HG02943 (cell line): Measurements from ENCODE around the gene ERBB3.
"Not testable (repeated sequence)": the region's sequence is repeated elsewhere in the genome, so short reads cannot be mapped to it uniquely, and the experiment has no call there.

Experiments
- ATAC-seq: cut with Tn5 transposase; IDR thresholded peaks from one replicate; pipeline ENCODE4 v1.9.1; 2021; ENCODE audit warnings: mild to moderate bottlenecking, low read depth, moderate library complexity; ENCODE audit not compliant: unreplicated experiment

ERBB3 gene

GRCh38 chr12:56079723-56080555, at the start of gene ERBB3:
ERBB3 (plus strand) TSS chr12:56080165; CDS start chr12:56080301, 136 bp downstream.
- no peak for ATAC-seq

GRCh38 chr12:56031987-56032386, 48.0 kb upstream of the ERBB3 start:
- no peak for ATAC-seq

DNA sequence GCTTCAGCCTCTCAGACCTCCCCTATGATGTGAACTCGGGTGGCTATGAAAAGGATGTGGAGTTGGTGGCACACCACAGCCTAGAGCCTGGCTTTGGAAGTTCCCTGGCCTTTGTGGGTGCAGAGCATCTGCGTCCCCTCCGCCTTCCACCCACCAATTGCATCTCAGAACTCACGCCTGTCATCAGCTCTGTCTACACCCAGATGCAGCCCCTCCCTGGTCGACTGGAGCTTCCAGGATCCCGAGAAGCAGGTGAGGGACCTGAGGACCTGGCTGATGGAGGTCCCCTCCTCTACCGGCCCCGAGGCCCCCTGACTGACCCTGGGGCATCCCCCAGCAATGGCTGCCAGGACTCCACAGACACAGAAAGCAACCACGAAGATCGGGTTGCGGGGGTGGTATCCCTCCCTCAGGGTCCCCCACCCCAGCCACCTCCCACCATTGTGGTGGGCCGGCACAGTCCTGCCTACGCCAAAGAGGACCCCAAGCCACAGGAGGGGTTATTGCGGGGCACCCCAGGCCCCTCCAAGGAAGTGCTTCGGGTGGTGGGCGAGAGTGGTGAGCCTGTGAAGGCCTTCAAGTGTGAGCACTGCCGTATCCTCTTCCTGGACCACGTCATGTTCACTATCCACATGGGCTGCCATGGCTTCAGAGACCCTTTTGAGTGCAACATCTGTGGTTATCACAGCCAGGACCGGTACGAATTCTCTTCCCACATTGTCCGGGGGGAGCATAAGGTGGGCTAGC, 45.2 kb upstream of the ERBB3 start:
- no peak for ATAC-seq

- no peak for ATAC-seq
These were observed 42.8 kb upstream of the ERBB3 start for GRCh38 chr12:56037161-56037560.

DNA sequence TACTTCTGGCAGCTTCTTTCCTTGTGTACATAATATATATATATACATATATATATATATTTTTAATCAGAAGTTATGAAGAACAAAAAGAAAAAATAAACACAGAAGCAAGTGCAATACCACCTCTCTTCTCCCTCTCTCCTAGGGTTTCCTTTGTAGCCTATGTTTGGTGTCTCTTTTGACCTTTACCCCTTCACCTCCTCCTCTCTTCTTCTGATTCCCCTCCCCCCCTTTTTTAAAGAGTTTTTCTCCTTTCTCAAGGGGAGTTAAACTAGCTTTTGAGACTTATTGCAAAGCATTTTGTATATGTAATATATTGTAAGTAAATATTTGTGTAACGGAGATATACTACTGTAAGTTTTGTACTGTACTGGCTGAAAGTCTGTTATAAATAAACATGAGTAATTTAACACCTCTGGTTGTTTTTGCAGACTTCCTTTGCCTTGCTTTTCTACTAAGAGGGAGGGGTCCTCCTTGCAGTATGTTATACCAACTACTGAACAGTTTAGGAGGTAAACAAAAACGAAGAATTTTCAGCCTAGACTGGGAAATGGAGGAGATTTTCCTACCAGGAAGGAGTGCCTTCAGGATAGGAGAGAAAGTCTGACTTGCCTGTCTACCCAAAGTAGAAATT, 41.8 kb upstream of the ERBB3 start:
- ATAC-seq: no peak

- ATAC-seq: no peak
These were observed 39.8 kb upstream of the ERBB3 start for GRCh38 chr12:56040151-56040550.

DNA sequence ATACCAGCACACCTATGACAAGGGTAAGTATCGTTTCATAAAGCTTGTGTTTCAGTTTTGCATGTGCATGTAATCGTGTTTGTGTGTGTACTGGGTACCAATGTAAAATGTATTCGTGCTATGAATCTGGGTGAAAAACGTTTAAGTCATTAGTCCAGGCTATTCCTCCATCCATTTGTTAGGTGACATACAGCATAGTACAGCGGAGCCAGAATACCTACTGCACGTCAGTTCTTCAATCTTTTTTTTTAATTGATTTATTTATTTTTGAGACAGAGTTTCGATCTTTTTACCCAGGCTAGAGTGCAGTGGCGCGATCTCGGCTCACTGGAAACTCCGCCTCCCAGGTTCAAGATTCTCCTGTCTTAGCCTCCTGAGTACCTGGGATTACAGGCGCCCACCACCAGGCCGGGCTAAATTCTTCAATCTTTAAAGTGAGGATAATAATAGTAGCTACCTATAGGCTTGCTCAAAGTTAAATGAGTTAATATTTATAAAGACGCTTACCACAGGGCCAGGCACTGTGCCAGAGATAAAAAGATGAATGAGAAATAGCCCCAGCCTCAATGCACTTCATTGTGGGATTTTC, 38.9 kb upstream of the ERBB3 start:
- no peak for ATAC-seq

DNA sequence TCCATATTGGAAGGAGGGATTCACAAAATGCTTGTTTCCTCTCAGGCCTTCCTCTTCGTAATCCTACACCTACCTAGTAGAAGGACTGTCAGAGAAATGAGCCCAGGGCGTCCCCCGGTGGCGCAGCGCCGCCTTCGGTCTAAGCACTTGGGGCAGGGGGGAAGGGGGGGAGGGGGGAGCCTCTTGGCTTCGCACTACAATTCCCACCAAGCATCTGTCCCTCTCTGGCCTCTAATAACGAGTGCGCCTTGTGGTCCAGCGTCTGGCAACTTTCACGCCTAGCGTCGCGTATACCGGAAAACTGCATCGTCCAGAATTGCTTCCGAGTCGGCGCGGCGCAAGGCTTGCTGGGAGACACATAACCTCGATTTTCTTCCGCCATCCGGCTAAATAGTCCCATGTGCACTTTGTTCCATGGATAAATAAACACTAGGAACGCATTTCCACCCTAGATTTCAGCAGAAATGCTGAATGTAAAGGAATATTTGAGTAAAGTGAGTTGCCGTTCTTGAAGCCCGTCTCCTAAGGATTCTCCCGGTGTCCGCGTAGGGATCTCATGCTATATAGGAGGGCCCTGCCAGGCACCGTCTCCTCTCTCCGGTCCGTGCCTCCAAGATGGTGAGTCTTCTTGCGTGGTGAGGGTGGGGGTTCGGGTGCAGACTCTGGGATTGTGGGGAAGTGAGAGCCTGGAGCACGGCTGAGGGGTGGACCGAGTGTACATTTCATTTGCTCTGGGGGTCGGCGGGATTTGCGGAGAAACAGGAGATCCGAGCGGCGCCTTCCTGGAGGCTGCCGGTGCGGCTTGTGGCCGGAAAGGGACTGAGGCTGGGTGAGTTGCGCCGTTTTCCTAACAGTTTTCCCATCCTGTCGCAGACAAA, 38.2 kb upstream of the ERBB3 start, which contains the start of gene RPS26:
Gene RPS26 (plus strand): TSS at position 367 of the 878 bp plus-strand sequence. CDS start 249 bp downstream, at position 616.
- ATAC-seq: peak; percentile 95

DNA sequence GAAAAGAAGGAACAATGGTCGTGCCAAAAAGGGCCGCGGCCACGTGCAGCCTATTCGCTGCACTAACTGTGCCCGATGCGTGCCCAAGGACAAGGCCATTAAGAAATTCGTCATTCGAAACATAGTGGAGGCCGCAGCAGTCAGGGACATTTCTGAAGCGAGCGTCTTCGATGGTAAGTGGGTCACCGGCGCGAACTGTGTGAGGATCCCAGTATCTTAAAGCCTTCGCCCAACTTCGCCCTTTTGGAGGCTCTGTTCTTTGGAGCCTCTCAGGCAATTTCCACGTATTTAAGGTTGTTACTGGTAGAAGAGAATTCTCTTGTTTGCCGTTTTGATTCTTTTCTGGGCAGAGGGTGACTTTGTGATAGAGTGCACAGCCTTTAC, 37.5 kb upstream of the ERBB3 start:
- ATAC-seq: not testable (repeated sequence)

DNA sequence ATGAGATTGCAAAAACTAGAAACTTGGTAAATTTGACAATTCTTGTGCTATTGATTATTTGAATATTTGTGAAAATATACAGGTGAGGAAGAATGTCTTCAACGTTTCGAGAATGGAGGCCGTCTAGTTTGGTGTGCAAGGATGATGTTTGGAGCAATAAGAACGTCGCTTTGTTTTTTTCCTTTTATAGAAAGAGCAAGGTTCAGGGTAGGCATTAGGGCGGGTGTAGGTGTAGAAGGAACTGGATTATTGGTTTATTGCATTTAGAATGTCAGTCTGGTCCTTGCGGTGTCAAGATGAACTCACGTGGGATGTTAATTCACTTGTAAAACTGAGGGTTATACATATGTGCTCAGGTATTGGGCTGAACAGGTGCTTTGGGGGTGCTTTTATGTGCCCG, 37.1 kb upstream of the ERBB3 start:
- no peak for ATAC-seq

- ATAC-seq: no peak
These were observed 33.8 kb upstream of the ERBB3 start for GRCh38 chr12:56046027-56046780.

DNA sequence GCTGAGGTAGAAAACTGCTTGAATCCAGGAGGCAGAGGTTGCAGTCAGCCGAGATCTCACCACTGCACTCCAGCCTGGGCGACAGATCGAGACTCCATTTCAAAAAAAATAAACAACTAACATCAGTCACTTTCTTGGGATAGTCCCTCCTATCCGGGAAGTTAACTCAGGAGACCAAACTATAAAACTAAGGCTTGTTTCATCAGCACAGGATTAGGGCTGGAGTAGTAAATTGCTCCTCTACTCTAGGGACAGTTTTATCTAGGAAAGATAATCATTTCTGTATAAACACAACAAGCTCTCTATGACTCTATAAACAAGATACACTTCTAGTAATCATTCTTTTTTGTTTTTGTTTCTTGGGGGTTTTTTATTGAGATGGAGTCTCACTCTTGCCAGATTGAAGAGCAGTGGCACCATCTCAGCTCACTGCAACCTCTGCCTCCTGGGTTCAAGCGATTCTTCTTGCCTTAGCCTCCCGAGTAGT, 26.5 kb upstream of the ERBB3 start:
- no peak for ATAC-seq

- ATAC-seq: not testable (repeated sequence)
These were observed 20.0 kb upstream of the ERBB3 start for GRCh38 chr12:56059964-56060363.

- ATAC-seq: no peak
These were observed 18.0 kb upstream of the ERBB3 start for GRCh38 chr12:56061982-56062381.

GRCh38 chr12:56062996-56063395, 17.0 kb upstream of the ERBB3 start:
- no peak for ATAC-seq

GRCh38 chr12:56071648-56072047, 8.3 kb upstream of the ERBB3 start:
- no peak for ATAC-seq

DNA sequence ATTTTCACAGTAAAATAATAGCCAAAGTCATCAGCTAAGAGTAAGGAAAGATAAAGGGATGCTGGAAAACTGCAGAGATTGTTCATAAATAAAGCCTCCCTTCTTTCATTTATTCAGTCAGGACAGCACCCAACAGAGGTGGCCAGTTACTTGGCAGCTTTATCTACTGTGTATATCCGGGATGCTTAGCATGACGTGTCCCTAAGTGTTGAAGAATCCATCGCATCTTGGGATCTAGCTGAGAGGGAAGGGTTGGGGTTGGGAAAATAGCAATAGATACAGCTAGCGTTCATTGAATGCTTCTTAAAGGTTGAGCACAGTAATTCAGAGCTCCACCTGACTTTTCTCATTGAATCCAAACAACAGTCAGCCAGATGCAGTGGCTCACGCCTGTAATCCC, 5.6 kb upstream of the ERBB3 start:
- ATAC-seq: no peak

- not testable (repeated sequence) for ATAC-seq
These were observed 2.0 kb upstream of the ERBB3 start for GRCh38 chr12:56077966-56078365.

- no peak for ATAC-seq
These were observed 1.5 kb upstream of the ERBB3 start for GRCh38 chr12:56078427-56078826.
